Stimulated activated CD4-positive, alpha-beta T cell treated with anti-CD3 and anti-CD28 coated beads, TNF-alpha, amount 100 ng/mL, for 24 hours (primary cell): ENCODE results near the gene CLASRP.

ENCODE experiments used
- DNase-seq, 3 experiments: peaks; one replicate each; pipeline ENCODE4 v3.0.0-alpha.2; 2020; ENCODE audit warnings: low read depth in 3 of 3

Gene CLASRP

DNA sequence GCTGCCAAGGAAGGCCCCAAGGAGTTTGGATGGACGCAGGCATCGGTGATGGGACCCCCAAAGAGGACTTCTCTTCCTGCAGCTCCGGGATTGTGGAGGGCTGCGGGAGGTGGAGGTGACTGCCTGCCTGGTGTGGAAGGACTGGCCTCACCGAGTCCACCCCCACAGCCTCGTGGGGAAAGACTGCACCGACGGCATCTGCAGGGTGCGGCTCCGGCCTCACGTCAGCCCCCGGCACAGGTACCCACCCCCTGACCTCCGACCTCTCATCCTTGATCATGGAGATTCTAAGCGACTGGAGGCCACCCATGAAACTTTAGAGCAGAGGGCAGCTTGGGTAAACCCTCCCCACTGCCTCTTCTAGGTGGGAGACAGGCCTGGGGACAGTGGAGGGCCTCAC is 16.9 kb upstream of the CLASRP start:
- DNase-seq, result no peak

DNA sequence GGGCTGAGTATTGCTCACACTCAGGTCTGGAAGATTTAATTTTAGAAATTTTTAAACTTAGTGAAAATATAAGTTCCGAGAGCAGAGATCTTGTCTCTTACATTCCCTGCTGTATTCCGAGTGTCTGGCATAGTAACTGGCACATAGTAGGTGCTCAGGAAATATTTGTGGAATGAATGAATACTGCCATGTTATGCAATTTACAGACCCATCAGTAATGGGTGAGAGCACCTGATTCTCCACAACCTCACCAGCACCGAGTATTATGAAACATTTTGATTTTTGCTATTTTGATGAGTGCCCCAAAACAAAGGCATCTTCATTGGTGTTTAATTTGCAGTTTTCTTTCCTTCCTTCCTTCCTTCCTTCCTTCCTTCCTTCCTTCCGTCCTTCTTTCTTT is 15.8 kb upstream of the CLASRP start:
- no peak for DNase-seq

DNA sequence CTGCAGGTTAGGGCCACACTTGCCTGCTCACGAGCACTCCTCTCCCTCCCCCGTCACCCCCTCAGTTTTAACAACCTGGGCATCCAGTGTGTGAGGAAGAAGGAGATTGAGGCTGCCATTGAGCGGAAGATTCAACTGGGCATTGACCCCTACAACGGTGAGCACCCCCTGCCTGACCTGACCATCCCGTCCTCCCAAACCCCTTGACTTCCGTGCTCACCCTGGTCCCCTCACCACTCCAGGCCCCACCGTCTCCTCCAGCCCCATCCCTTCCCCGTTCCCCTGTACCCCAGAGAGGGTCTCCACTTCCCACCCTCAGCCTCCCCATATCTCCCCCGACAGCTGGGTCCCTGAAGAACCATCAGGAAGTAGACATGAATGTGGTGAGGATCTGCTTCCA is 13.6 kb upstream of the CLASRP start:
- no peak for DNase-seq

DNA sequence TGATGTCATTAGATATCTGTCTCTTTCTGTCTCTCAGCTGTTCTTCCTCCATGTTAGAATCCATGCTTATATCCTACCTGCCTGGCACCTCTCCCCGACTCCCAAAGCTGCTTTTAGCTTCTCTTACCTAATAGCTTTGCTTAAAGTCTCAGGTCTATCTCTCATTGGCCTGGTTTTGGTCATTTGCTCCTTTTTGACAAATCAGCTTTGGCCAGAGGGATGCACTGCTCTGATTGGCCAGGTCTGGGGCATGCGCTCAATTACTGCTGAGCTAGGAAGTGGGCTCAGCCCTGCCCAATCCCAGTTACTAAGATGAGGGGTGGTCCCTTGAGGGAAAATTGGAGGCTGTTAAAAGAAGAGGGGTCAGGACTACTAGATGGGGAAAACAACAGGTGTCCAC is 11.5 kb upstream of the CLASRP start:
- no peak for DNase-seq

DNA sequence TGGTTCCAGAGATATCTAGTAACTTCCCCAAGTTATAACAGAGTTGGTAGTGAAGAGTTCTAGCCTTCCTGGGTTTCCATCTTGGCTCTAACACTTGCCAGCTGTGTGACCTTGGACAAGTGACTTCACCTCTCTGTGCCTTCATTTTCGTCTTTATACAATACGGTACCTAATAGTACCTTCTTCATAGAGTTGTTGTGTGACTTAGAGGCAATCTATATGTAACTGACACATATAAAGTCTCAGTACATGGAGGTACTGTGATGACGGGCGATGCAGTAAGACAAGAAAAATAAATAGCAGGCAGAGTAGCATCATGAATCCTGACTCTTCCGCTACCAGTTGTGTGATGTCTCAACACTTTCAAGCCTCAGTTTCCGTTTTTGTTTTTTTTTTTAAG is 8.0 kb upstream of the CLASRP start:
- no peak for DNase-seq

DNA sequence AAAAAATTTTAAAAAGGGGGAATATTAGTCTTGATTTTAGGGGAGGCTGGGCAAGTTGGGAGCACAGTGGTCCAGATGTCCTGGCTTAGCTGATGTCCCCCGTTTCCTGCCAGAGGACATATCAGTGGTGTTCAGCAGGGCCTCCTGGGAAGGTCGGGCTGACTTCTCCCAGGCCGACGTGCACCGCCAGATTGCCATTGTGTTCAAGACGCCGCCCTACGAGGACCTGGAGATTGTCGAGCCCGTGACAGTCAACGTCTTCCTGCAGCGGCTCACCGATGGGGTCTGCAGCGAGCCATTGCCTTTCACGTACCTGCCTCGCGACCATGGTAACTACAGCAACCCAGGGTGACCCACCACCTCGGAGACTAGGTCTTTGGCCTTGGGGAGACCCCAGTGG is 6.4 kb upstream of the CLASRP start:
- no peak for DNase-seq

DNA sequence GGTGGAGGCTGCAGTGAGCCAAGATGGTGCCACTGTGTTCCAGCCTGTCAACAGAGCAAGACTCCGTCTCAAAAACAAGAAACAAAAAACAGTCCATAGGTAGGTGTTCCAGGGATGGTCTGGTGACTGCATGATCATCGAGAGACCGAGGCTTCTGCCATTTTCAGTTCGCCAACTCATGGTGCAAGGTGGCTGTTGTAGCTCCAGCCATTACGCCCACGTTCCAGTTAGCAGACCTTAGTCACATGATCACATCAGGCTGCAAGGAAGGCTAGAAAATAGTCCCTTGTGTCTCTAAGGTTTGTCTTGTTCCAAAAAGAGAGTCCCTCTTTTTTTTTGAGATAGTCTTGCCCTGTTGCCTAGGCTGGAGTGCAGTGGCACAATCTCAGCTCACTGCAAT is 3.1 kb upstream of the CLASRP start:
- no peak for DNase-seq

DNA sequence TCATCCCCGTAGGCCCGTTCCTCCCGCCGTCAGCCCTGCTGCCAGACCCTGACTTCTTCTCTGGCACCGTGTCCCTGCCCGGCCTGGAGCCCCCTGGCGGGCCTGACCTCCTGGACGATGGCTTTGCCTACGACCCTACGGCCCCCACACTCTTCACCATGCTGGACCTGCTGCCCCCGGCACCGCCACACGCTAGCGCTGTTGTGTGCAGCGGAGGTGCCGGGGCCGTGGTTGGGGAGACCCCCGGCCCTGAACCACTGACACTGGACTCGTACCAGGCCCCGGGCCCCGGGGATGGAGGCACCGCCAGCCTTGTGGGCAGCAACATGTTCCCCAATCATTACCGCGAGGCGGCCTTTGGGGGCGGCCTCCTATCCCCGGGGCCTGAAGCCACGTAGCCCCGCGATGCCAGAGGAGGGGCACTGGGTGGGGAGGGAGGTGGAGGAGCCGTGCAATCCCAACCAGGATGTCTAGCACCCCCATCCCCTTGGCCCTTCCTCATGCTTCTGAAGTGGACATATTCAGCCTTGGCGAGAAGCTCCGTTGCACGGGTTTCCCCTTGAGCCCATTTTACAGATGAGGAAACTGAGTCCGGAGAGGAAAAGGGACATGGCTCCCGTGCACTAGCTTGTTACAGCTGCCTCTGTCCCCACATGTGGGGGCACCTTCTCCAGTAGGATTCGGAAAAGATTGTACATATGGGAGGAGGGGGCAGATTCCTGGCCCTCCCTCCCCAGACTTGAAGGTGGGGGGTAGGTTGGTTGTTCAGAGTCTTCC is 1.3 kb upstream of the CLASRP start:
- no peak for DNase-seq

DNA sequence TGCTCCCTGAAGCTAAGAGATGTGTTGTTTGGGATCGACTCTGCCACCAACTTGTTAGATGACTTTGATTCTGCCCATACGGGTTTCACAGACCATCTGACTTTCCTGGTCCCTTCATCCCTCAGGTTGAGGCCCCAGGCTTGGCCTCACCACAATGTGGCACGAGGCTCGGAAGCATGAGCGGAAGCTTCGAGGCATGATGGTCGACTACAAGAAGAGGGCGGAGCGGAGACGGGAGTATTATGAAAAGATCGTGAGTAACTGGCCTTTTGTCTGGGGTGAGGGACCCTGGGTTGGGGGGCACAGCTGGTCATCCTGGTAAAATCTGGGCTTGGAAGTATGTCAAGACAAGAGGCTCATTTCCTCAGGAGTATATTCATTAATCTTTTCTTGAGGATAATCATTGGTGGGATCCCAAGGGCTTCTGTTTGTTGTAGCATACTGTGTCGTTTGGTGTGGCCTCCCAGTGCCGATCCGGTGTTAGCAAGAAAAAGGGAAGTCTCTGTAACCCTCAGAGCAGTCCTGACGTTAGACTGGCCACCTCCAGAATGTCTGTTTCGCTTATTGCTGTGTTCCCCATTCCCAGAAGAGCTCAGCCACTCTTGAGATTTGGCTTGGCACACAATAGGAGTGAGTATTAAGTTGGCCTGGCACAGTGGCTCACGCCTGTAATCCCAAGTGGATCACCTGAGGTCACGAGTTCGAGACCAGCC is 1.4 kb downstream of the CLASRP start:
- DNase-seq, result no peak

DNA sequence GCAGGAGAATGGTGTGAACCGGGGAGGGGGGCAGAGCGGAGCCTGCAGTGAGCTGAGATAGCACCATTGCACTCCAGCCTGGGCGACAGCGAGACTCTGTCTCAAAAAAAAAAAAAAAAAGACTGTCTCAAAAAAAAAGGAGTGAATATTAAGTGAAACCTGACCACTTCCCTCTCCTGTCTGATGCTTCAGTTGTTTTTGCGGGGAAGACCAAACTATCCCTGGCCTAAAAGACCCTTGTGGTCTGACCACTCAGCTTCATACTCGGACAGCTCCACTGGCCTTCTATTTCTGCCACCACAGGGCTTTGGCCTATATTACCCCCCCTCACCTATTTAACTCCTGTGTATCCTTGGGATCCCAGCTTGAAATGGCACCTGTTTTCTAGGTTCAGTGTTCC is 2.3 kb downstream of the CLASRP start:
- no peak for DNase-seq

DNA sequence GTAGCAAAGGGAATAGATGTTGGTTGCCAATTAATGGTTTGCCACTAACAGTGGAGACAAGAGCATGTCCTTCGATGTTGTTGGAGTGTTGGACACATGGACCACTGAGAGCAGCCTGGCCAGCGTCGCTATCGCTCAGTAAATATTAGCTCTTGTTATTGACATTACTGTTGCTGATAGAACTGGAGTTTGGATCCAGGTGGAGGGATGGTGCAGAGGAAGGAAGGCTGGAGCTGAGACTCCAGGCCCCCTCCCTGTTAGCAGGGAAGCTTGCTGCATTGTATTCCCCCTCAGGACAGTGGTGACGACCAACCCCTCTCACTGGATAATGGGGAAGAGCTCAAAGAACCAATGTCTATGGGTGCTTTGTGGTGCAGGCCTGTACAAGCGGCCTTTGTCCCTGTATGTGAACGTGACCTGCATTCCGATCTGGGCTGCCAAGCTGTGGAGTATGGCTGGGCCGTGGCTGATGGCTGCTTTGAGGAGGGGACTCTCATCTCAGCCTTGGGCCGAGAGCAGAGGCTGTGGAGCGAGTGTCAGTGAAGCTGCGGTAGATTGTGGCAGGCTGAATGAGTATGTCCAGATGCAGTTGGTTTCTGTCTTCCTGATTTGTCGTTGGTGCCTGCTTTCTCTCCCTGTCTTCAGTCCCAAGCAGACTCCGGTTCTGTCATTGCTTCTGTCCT is 7.0 kb downstream of the CLASRP start:
- no peak for DNase-seq

DNA sequence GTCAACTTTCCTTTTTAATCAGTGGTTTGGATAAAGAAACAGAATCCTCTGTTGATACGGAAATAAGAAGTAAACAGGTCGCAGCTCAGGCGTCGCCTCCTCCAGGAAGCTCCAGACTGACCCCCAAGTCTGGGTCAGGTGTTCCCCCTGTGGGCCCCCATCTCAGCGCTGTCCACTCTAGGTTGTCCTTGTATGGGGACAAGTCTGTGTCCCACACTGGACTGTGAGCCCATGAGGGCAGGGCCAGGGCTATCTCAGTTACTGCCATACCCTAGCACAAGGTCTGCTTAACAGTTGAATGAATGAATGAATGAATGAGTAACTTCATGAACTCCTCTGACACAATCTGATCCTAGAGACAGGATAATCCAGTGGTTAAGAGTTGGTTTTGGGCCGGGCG is 7.5 kb downstream of the CLASRP start:
- no peak for DNase-seq

DNA sequence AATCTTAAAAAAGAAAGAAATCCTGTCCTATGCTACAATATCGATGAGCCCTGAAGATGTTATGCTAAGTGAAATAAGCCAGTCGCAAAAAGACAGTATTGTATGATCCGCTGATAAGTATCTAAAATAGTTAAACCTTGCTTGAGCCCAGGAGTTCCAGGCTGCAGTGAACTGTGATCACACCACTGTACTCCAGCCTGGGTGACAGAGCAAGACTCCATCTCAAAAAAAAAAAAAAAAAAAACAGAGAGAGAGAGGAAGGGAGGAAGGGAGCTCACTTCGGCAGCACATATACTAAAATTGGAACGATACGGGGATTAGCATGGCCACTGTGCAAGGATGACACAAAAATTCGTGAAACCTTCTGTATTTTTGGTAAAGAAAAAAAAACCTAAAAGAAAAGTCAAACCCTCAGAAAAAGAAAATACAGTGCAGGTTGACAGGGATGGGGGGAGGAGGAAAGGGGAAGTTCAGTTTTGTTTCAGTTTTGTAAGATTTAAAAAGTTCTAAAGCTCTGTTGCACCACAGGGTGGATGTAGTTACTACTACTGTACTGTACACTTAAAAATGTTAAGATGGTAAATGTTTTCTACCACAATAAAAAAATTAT is 8.4 kb downstream of the CLASRP start:
- no peak for DNase-seq

DNA sequence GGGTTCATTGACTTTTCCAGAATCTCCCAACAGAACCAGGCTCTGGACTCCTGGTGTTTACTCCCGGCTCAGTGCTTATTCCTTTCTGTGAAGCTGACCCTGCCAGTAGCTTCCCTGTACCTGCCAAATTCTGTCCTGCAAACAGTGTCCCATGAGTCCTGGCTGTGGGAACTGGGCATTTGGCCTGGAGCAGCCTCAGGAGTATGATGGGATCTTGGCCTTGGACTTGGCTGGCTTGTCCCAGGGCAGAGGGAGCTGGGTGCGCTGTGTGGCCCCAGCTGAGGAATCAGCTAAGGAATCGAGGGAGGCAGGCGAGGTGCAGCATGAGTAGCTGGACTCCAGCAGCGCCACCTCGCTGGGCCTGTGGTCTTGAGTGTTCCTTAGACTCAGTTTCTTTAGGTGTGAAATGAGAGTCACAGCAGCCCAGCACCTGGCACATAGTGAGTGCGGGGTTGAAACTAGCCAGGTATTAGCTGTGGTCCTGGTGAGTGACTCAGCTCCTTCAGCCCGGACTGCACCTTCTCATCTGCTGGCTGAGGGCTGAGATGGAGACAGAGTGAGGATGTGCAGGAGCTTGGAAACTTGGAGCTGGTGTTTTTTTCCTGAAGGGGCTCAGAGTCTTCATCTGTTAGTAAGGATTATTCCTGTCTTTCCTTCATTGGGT is 10.4 kb downstream of the CLASRP start:
- no peak for DNase-seq

DNA sequence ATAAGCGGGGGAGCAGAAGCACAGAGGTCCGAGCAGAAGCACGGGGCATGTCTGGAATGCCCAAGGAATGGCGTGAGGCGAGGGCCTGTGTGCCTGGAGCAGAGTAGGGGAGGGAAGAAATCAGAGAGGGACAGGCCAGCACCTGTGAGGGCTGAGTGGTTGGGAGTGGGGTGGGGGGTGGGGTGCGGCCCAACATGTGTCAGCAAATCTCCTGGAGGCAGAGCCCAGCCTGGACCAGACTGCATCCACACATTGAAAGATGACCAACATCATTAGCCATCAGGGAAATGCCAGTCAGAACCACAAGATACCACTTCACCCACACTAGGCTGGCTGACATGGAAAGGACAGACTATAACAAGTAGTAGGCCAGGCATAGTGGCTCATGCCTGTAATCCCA is 11.2 kb downstream of the CLASRP start:
- no peak for DNase-seq

DNA sequence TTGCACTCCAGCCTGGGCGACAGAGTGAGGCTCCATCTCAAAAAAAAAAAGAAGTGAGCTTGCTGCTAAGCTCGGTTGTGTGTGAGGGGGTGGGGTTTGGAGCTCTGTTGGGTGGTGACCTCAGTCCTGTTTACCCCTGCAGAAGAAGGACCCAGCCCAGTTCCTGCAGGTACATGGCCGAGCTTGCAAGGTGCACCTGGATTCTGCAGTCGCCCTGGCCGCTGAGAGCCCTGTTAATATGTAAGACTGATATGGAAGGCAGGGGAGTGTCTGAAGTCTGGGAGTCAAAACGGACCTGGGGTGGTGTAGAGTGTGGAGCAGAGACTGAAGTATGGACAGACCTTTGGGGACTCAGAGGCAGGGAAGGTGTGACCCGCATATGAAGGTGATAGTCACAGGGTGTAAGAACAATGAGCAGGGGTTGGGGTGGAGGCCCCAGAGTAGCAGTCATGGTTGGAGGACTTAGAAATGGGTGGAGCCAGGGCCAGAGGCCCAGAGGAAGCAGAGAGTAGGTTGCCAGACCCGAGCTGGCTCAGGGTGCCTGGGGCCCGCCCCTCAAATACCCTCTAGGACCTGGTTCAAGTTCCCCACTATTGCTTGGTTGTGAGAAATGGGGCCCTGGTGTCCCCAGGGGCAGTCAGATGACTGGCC is 13.2 kb downstream of the CLASRP start:
- DNase-seq, result no peak

DNA sequence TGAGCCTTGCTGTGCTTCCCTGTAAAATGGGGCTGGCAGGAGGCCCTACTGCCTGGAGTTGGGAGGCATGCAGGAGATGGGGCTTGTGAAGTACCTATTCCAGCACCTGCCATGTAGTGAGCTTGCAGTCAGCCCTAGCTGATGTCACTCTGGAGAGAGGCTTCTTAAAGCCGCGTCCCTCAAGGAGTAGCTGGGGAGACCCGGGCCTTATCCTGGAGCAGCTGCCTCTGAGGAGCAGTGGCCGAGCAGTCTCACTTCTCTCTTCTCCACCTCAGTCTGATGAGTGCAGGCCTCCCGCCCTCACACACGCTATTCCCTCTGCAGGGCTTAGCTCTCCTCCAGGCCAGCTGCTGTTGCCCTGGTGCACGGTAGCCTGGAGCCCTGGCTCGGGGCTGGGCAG is 18.0 kb downstream of the CLASRP start:
- no peak for DNase-seq

DNA sequence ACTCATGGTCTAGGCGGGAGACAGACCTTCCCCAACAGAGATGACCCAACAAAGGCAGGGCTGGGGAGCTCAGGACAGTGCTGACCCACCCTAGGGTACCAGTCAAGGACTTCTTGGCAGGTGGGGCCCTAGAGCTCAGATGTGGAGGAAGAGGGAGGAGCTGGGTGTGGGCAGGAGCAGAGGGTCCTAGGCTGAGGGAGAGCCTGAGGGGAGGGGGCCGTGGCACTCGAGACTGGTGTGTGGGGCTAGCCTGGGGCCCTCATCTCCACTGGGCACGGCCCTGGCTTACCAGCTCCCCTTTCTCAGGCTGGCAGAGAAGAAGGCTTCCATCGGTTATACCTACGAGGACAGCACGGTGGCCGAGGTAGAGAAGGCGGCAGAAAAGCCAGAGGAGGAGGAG is 18.6 kb downstream of the CLASRP start:
- DNase-seq, result no peak

DNA sequence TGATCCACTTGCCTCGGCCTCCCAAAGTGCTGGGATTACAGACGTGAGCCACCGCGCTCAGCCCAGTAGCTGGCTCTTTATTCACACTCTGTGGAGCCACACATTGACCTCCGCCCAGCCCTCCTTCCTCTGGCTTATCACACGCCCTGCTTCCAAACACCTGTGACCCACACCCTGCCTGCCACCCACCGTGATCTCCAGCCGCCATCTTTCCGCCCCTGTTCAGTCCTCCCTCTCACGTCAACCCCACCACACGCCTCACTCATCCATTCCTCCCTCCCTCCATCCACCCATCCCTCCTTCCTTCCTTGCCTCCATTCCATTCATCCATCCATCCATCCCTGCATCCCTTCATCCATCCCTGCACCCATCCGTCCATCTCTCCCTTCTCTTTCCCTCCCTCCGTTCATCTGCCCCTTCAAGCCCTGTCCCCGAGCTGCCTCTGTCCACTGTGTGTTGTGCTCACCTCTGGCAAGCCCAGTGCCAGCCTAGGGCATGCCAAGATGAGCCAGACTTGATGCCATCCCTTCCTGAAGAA is 19.8 kb downstream of the CLASRP start:
- no peak for DNase-seq

DNA sequence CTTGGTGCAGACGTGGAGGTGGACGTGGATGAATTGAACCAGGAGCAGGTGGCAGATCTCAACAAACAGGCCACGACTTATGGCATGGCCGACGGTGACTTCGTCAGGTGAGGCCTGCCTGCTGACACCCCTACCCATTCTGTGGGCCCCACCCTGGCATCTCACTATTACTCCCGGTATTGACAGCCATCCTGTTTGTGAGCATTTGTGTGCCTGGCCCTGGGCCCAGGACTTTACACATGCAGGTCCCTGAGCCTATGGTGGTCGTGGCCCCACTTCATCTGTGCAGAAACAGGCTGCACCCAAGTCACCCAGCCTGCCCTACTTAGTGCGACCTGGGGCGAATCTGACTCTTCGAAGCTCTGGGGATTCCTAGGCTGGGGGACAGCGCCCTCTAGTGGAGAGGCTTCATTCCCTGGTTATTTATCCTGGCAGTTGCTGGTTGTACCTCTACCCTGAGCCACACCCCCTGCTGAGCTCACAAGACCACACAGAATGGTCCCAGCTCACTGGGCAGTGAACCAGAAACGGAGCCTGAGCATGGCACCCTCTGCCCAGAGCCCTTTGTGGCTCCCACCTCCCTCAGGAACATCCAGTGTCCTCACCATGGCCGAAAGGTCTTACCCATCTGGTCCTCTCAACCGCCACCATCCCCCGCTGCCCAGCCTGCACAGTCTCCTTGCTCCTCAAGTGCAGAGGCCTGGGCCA is 20.6 kb downstream of the CLASRP start:
- peak; percentile 67 to 79 (median 75) for DNase-seq

DNA sequence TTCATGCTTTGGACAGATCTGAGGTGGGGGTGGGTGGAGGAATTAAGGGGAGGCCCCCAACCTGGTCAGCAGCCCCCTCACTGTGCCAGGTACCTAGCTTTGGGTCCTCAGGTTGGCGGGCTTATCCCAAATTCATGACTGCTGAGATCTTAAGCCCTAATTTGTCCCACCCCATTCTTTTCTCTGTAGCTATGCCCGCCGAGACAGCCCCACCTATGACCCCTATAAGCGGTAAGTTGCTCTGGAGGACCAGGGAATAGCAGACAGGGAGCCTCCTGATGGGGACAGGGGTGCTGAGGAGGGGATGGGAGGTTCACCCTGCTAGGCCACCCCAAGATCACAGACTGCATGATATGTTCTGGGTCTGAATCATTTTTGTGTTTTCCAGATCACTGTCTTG is 23.1 kb downstream of the CLASRP start:
- DNase-seq, result no peak
